A673 (cell line): ENCODE results near the gene NDRG3. TPM values are rescaled to one million over a fixed set of nuclear protein-coding genes. Genes with fewer than 3 reads are reported as not detected.

Experiments
- BruUV-seq: library from RNA; stranded (reverse); fragments of 400-500 nt; replicated peaks from 2 replicates; lab custom pipeline; 2021; lab: Mats Ljungman, UMichigan
- CTCF ChIA-PET: fragments of 300-600 bp; sonication (Branson Sonifier 250); formaldehyde crosslinking; loops from one replicate; lab custom pipeline; 2022; ENCODE audit warnings: antibody characterized with exemption; lab: Charles Lee
- POLR2A ChIA-PET: fragments of 300-600 bp; sonication (Branson Sonifier 250); formaldehyde crosslinking; loops from one replicate; lab custom pipeline; 2022; ENCODE audit warnings: antibody characterized with exemption; ENCODE audit not compliant: low non-redundant PET; lab: Charles Lee
- DNase-seq: peaks from one replicate; pipeline ENCODE4 v3.0.0-alpha.2; 2015; ENCODE audit warnings: low spot score
- H3K27ac ChIP-seq: fragments of 200-600 bp; sonication (generic); 2 replicates; pipeline ENCODE4 v1.5.1; 2016; ENCODE audit warnings: mixed run types, low read depth, mild to moderate bottlenecking, mixed read lengths, antibody characterized with exemption, low read length; ENCODE audit not compliant: poor library complexity, severe bottlenecking
- H3K27me3 ChIP-seq: fragments of 200-600 bp; sonication (generic); replicated peaks from 2 replicates; pipeline ENCODE4 v1.6.1; 2017; ENCODE audit warnings: mixed run types, low read depth, mild to moderate bottlenecking, mixed read lengths, antibody characterized with exemption, low read length; ENCODE audit not compliant: insufficient read depth, poor library complexity
- H3K36me3 ChIP-seq: fragments of 200-600 bp; sonication (generic); 2 replicates; pipeline ENCODE4 v1.6.1; 2016; ENCODE audit warnings: mixed run types, mild to moderate bottlenecking, mixed read lengths, antibody characterized with exemption, low read length; ENCODE audit not compliant: insufficient read depth, poor library complexity, severe bottlenecking
- H3K4me1 ChIP-seq: fragments of 200-600 bp; sonication (generic); 2 replicates; pipeline ENCODE4 v1.6.1; 2017; ENCODE audit warnings: mixed run types, mild to moderate bottlenecking, mixed read lengths, antibody characterized with exemption, low read length; ENCODE audit not compliant: insufficient read depth, poor library complexity, severe bottlenecking
- H3K4me3 ChIP-seq: fragments of 200-600 bp; sonication (generic); 2 replicates; pipeline ENCODE4 v1.5.1; 2016; ENCODE audit warnings: low read depth, mixed run types, mild to moderate bottlenecking, mixed read lengths, low read length; ENCODE audit not compliant: poor library complexity, severe bottlenecking
- H3K9me3 ChIP-seq: fragments of 200-600 bp; sonication (generic); 2 replicates; pipeline ENCODE4 v1.6.1; 2016; ENCODE audit warnings: mixed run types, low read depth, mild to moderate bottlenecking, mixed read lengths, antibody characterized with exemption, low read length; ENCODE audit not compliant: poor library complexity, severe bottlenecking
- EZH2 ChIP-seq: fragments of 200-600 bp; sonication (generic); IDR thresholded peaks from 2 replicates; pipeline ENCODE4 v1.6.1; 2017; ENCODE audit warnings: borderline replicate concordance, low read depth, mild to moderate bottlenecking, mixed read lengths, antibody characterized with exemption, low read length; ENCODE audit not compliant: poor library complexity, severe bottlenecking
- intact Hi-C: fragments of 100-400 bp; cut with micrococcal nuclease; formaldehyde crosslinking; loops from one replicate; pipeline ENCODE4 v1.10.0; 2022; ENCODE audit not compliant: unreplicated experiment
- total RNA-seq: library from RNA; stranded (reverse); gene quantifications from 2 replicates; pipeline ENCODE4 v1.2.3, GENCODE V29; 2021
- TF ChIP-seq, protein P1 (sequence below): fragments of 300-800, 200-600 bp; sonication (generic); conservative IDR thresholded peaks from 2 replicates; pipeline ENCODE4 v1.5.1; 2017; ENCODE audit warnings: low read depth, mild to moderate bottlenecking, antibody characterized with exemption, low read length, moderate library complexity, mixed read lengths

NDRG3 gene
- total RNA-seq, 1 experiment from 2014 or later = 17.6 TPM

DNA sequence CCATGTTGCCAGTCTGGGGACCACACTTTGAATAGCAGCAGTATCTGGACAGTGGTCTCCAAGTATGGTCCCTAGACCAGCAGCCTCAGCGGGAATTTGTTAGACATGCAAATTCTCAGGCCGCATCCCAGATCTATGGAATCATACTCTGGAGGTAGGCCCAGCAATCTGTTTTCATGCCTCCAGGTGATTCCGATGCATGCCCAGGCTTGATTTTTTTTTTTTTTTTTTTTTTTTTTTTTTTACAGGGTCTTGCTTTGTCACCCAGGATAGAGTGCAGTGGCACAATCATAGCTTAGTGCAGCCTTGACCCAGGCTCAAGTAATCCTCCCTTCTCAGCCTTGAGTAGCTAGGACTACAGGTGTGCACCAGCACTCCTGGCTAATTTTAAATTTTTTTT lies 99.2 kb downstream of the NDRG3 start:
- intact Hi-C loops = no loop called here
- Histone ChIP-seq H3K9me3 (no peaks in the 10 kb centered on the region), H3K36me3 (no peaks in the 10 kb centered on the region), H3K27me3 (no peaks in the 10 kb centered on the region), H3K4me3 (no peak overlapping the region), H3K4me1 (no peaks in the 10 kb centered on the region), H3K27ac (no peak overlapping the region)
- ChIA-PET POLR2A (no interaction called here), CTCF (no interaction called here)
- no TSS peak for BruUV-seq
- DNase-seq = no peak
- no peak for TF ChIP-seq EZH2
- TF ChIP-seq, protein P1, sequence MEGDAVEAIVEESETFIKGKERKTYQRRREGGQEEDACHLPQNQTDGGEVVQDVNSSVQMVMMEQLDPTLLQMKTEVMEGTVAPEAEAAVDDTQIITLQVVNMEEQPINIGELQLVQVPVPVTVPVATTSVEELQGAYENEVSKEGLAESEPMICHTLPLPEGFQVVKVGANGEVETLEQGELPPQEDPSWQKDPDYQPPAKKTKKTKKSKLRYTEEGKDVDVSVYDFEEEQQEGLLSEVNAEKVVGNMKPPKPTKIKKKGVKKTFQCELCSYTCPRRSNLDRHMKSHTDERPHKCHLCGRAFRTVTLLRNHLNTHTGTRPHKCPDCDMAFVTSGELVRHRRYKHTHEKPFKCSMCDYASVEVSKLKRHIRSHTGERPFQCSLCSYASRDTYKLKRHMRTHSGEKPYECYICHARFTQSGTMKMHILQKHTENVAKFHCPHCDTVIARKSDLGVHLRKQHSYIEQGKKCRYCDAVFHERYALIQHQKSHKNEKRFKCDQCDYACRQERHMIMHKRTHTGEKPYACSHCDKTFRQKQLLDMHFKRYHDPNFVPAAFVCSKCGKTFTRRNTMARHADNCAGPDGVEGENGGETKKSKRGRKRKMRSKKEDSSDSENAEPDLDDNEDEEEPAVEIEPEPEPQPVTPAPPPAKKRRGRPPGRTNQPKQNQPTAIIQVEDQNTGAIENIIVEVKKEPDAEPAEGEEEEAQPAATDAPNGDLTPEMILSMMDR = no peak

DNA sequence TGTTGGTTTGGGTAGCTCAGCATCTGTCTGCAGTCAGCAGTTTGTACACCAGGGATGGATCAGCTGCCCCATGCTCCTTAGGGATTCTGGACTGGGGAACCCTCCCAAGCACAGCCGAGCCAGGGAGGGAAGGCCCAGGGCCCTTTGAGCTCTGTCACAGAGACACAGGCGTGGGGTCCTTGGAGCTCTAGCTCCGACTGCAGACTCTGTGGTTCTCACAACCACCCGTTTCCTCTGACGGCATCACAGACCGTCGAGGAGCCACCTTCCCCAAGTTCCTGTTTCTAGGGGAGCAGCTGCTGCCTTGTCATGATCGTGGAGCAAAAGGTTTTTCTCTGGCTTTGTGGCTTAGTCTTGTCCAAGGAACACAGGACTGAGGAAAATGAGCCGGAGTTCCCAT lies 99.9 kb downstream of the NDRG3 start, which contains the start of gene SLA2:
SLA2 (minus strand) TSS at position 199 of the 400 bp plus-strand sequence. CDS start 4,861 bp downstream, outside the sequence.
- ChIA-PET POLR2A (no interaction called here), CTCF (interaction anchor here (0.6 kb wide), 1 partner anchor 58 kb away, joined by 5 read pairs; no protein-coding TSS in a partner anchor)
- H3K4me3 ChIP-seq = no peak within 1 kb of the TSS
- no peak for DNase-seq
- H3K27me3 ChIP-seq = no peaks in the 10 kb centered on the region
- H3K4me1 ChIP-seq = no peaks in the 10 kb centered on the region
- H3K36me3 ChIP-seq = no peaks in the 10 kb centered on the region
- no peaks in the 10 kb centered on the region for H3K9me3 ChIP-seq
- no TSS peak for BruUV-seq
- intact Hi-C loops = no loop called here
- TF ChIP-seq, protein P1 = no peak
- no peak for TF ChIP-seq EZH2
- no peak within 1 kb of the TSS for H3K27ac ChIP-seq

DNA sequence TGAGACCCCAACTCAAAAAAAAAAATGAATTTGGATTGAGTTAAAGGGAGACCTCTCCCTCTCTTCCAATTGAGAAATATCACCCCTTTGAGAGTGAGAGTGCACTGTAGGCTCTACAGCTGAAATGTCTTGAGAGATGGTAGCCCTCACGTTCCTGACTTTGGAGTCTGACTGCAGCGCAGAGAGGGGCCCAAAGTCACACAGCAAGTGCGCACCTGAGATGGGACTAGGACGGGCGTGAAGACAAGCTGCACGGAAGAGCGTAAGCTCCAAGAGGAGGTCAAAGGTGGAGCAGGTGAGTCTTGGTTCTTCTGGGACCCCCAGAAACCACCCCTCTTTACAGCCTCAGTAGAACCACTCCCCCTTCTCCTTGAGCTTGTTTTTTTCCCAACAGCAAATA lies 100.5 kb downstream of the NDRG3 start:
- no peaks in the 10 kb centered on the region for H3K36me3 ChIP-seq
- TF ChIP-seq, protein P1 = no peak
- TF ChIP-seq EZH2 = no peak
- ChIA-PET CTCF (interaction anchor here (0.6 kb wide), 1 partner anchor 57 kb away, joined by 5 read pairs; no protein-coding TSS in a partner anchor), POLR2A (no interaction called here)
- no peak overlapping the region for H3K27ac ChIP-seq
- H3K9me3 ChIP-seq = no peaks in the 10 kb centered on the region
- H3K4me3 ChIP-seq = no peak overlapping the region
- no peaks in the 10 kb centered on the region for H3K4me1 ChIP-seq
- DNase-seq = no peak
- no TSS peak for BruUV-seq
- intact Hi-C loops = no loop called here
- H3K27me3 ChIP-seq = no peaks in the 10 kb centered on the region
